DMS79 treated with DMSO at 0.1 percent for 48 hours (cell line): Measurements from ENCODE around the gene FBLN1.

Source experiments
- DNase-seq: peaks from one replicate; lab custom pipeline; 2025; lab: John Stamatoyannopoulos, UW

FBLN1 gene

GRCh38 chr22:45504373-45505341 lies 2.0 kb downstream of the FBLN1 start:
- DNase-seq: peak; percentile 20

DNA sequence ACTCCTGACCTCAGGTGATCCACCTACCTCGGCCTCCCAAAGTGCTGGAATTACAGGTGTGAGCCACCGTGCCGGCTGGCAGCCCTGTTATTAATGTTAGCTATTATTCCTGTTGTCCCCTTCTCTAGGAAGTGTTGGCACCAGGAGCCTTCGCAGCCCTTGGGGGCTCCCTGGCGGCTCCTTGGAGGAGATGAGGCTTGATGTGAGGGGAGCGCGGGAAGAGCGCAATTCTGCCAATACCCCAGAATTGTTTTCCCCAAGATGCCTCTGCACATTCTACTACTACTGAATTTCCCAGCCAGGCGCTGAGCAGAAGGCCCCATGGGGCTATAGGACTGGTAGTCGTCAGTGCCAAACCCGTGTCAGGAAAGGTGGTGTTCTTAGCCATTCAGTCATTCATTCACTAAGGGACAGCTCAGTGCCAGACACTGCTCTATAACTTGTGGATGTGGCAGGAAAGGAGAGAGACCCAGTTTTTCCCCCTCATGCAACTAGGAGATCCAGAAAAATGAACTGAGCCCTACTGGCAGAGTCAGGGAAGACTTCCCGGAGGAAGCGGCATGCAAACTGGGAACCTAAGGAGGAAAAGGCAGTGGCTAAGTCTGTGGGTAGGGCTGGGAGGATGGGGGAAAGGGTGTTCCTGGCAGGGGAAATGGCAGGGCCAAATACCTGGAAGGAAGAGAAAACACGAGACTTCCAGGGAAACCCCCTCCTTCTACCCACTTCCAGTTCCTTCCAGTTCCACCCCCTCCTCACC lies 3.5 kb downstream of the FBLN1 start:
- no peak for DNase-seq

DNA sequence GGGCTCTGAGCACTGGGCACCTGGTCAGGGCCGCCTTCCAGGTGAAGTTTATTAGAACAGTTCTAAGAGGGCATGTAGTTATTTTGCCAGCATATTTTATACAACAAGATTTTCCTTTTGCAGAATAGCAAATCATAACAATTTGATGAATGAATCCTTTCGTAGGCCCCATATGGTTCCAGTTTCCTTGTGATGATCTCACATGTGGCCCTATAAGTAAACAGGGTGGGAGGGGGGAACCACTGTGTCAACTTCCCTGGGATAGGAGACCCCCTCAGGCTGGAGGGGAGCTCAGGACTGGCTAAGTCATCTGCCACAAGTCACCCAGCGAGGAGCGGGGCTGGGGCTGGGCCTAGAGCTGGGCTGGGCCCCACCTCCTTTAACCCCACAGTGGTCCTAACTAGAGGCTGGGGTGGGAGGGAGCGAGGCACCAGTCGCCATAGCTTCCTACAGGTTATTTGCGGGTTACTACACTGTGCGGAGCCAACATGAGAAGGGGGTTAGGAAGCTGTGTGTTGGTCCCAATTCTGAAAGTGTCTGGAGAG lies 4.2 kb downstream of the FBLN1 start:
- DNase-seq: no peak

GRCh38 chr22:45507798-45508197 lies 5.1 kb downstream of the FBLN1 start:
- no peak for DNase-seq

DNA sequence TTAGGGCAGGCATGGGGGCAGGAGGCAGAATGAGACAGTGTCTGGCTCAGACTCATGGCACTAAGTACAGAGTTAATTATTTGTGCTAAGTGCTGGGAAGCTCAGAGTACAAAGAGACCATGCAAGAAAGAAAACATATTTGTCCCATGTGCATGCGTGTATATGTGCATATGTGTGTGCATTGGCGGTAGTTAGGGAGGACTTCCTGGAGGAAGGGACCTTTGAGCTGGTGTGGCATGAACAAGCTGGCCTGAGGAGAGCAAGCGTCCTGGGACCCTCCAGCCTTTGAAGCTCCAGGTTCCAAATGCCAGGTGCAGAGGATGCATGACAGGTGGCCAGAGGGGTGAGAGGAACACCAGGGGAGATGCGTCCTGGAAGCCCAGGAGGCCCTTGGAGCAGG lies 6.1 kb downstream of the FBLN1 start:
- no peak for DNase-seq

GRCh38 chr22:45510376-45511232 lies 7.9 kb downstream of the FBLN1 start:
- DNase-seq: no peak

GRCh38 chr22:45511847-45512261 lies 9.2 kb downstream of the FBLN1 start:
- no peak for DNase-seq

DNA sequence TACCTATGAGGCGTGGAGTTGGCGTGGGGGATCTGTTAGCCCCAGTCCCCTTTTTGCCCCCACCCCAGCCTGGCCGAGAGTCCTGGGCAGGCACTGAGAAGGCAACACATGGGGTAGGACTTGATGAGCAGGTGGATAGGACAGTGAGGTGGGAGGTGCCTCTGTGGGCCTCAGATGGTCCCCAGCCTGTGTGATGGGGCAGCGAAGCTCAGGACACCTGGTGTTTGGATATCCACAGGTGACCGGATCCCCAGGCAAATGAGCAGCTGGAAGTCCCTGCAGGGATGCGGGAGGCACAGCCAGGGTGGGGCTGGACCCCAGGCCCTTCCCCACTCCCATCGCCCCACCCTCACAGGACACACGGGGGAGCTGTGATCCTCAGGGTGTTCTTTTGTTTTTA lies 9.7 kb downstream of the FBLN1 start:
- DNase-seq: no peak

DNA sequence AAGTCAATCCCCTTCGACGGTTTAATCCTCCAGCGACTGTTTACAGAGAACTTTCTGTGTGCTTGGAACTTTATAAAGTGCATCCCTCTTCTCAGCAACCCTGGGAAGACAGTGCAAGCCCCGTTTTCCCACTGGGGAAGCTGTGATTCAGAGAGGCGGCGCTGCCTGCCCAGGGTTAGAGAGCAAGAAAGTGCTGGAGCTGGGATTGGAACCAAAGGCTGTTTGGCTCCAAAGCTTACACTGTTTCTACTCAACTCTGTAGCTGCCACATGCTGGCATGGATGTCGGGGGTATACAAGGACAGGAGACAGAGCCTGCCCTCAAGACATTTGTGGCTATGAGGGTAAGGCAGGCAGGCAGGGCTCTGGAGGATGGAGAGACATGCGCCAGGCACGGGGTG lies 13.0 kb downstream of the FBLN1 start:
- DNase-seq: no peak

DNA sequence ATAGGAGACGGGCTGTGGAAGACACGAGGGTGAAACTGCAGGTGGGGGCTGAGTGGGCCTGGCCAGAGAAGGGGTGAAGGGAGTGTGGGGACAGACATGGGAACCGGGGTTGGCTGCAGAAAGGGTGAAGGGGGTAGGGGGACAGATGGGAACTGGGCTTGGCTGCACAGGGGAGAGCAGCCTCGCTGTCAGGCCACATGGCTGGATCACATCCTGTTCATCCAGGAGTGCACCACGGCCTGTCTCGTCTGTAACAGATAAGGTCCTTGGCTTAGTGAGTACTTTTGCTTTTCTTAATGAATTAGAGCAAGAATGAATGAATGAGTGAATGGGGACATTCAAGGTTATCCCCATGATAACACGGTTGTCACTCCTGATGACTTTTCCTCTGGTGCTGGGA lies 13.5 kb downstream of the FBLN1 start:
- no peak for DNase-seq

DNA sequence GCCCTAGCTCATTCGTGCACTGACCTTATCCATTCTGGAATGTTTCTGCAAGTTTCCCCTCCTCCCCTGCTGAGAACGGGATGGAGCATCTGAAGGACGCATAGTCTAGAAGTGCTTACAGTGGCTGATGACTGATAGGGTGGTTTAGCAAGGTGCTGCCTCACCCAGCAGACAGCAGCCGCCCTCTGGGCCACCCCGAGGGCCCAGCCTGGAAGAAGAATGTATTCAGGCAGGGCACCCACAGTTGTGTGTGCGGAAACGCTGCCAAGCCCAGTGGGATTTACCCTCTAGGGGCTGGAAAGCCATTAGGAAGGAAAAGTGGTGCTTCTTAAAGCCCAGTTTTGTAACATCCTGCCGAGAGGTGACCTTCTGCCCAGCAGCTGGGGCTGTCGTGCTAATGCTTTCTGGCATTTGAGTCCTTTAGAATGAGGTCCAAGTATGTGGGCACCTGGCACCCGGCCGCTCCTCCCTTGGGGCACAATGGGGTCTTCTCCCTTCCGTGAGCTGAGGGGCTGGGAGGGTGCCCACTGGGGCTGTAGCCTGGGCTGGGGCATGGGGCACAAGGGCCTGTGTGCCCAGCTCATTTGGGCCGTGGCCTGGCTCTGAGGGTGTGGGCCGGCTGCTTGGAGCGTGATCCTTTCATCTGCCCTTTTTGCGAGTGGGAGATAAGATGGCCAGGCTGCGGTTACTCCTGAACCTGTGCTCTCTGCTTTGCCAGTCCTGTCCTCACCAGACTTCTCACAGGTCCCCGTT lies 14.4 kb downstream of the FBLN1 start:
- DNase-seq: no peak

DNA sequence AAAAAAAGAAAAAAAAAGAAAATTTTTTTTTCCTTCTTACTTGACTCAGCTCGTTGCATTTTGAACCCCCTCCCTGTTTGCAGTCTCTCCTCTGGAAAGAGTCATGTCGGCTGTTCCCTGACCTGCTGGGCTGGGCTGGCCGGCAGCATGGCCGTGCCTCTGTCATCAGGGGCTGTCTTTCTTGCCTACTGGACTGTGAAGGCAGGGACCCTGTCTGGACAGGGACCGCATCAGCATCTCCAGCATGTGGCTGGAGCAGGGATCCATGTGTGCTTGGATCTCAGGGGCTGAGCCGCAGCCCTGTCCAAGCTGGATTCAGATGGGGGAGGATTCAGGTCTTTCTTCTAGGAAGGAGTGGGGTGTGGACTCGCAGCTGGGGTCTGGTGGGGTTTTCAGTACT lies 15.5 kb downstream of the FBLN1 start:
- no peak for DNase-seq

DNA sequence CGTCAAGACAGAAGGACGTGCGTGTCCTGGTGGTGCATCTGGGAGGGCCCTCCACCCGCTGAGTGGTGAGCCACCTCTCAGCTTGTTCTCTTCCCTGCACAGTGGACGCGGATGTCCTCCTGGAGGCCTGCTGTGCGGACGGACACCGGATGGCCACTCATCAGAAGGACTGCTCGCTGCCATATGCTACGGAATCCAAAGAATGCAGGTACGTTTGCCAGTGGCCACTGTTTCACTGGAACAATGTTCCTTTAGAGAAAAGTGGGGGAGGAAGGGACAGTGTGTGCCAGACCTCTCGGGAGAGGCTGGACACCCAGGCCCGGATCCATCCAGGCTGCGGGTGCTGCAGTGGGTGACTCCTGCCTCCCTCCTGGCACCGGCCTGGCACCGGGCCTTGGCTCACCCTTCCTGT lies 15.9 kb downstream of the FBLN1 start:
- no peak for DNase-seq

GRCh38 chr22:45521178-45521577 lies 18.5 kb downstream of the FBLN1 start:
- no peak for DNase-seq

- DNase-seq: no peak
Measured at GRCh38 chr22:45522462-45522861, 19.8 kb downstream of the FBLN1 start.

- DNase-seq: no peak
Measured at GRCh38 chr22:45524157-45524556, 21.5 kb downstream of the FBLN1 start.

DNA sequence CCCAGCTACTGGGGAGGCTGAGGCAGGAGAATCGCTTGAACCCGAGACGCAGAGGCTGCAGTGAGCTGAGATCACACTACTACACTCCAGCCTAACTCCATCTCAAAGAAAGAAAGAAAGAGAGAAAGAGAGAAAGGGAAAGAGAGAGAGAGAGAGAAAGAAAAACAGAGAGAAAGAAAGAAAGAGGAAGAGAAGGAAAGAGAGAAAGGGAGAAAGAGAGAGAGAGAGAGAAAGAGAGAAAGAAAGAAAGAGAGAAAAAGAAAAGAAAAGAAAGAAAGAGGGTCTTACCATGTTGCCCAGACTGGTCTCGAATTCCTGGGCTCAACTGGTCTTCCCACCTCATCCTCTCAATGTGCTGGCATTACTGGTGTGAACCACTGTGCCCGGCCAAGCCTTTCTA lies 22.3 kb downstream of the FBLN1 start:
- DNase-seq: no peak

DNA sequence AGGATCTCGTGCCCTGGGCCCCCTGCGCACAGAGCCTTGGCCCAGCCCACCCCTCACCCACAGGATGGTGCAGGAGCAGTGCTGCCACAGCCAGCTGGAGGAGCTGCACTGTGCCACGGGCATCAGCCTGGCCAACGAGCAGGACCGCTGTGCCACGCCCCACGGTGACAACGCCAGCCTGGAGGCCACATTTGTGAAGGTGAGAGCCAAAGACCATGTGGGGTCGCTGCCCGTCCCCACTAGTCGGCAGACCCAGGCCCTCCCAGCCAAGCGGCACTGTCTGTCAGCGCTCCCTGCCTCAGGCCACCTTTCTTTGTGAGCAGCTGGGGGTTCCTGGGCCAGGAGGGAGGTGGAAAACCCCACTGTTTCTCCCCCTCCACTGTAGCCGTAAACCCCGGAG lies 22.8 kb downstream of the FBLN1 start:
- DNase-seq: no peak

GRCh38 chr22:45526281-45526680 lies 23.6 kb downstream of the FBLN1 start:
- no peak for DNase-seq

DNA sequence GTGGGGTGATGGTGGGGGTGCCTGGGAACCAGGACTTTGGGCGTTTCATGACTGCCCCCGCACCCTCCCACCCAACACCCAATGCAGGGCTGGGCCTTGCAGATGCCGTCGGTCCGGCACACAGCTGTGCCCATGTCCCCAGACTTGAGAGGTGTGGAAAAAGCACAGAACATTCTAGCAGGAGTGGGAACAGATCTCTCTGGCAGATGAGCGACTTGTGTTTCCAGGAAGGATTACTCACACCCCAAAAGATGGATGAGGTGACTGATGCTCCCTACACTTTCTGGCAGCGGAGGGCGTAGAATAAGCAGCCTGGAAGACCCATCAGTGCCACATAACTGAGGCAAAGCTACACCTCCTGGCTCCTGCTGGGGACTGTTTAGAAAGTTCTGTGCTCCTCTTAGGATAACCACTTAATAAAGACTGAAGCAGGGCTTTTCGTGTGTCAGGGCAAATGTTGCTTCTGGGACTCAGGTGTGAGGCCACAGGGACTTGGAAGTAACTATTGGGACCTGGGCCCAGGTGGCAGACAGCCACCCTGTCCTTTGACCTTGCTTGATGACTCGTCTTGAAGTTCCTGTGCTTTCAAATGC lies 24.2 kb downstream of the FBLN1 start:
- DNase-seq: no peak

DNA sequence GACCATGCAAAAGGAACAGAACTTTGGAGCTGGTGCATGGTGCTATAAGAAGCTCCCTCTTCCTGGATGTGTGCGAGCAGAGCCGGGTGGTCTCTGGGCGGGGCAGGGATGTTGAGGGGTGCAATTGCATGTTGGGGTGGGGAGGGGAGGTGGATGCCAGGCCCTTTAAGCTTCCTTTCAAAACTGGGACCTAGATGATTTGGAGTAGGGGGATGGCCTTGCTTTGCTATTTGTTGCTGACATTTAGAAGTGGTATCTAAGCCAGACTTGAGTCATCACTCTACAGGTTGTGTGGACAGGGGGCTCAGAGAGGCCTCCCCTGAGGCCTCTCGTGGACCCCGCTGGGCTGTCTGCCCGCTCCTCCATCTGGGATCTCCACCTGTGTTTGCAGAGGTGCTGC lies 24.8 kb downstream of the FBLN1 start:
- DNase-seq: no peak
